SU-DHL-6 (cell line): ENCODE data around the gene GRHL3.

Experiments used
- H2AFZ ChIP-seq: fragments of 200-600 bp; sonication (generic); 2 replicates; pipeline ENCODE4 v1.6.1; 2014; ENCODE audit warnings: low read depth, mild to moderate bottlenecking, moderate library complexity, mixed read lengths, antibody characterized with exemption, low read length; ENCODE audit not compliant: severe bottlenecking
- H3F3A ChIP-seq: fragments of 200-600 bp; shearing (Covaris generic); 2 replicates; pipeline ENCODE4 v1.6.0; 2016; ENCODE audit warnings: antibody characterized with exemption, mild to moderate bottlenecking; ENCODE audit not compliant: insufficient read depth
- H3K27ac ChIP-seq: fragments of 200-600 bp; sonication (generic); 2 replicates; pipeline ENCODE4 v1.5.1; 2016; ENCODE audit warnings: low read depth, mild to moderate bottlenecking, low read length, moderate library complexity, mixed read lengths
- H3K27me3 ChIP-seq: fragments of 200-600 bp; sonication (generic), shearing (Covaris generic); 2 replicates; pipeline ENCODE4 v1.6.0; 2014; ENCODE audit warnings: mild to moderate bottlenecking, low read length
- H3K36me3 ChIP-seq: fragments of 200-600 bp; sonication (generic); 2 replicates; pipeline ENCODE4 v1.6.1; 2014; ENCODE audit warnings: mild to moderate bottlenecking, low read length, mixed read lengths
- H3K4me2 ChIP-seq: fragments of 300-600, 200-600 bp; shearing (Covaris generic), sonication (generic); 2 replicates; pipeline ENCODE4 v1.6.0; 2014; ENCODE audit warnings: low read length, low read depth, mild to moderate bottlenecking; ENCODE audit not compliant: poor library complexity, severe bottlenecking
- H3K4me3 ChIP-seq: fragments of 200-600 bp; sonication (generic); 2 replicates; pipeline ENCODE4 v1.5.1; 2014; ENCODE audit warnings: antibody characterized with exemption, low read length, mild to moderate bottlenecking, mixed read lengths; ENCODE audit not compliant: insufficient read depth, poor library complexity, severe bottlenecking
- H3K79me2 ChIP-seq: fragments of 200-600 bp; sonication (generic); 2 replicates; pipeline ENCODE4 v1.6.1; 2014; ENCODE audit warnings: mild to moderate bottlenecking, low read length, moderate library complexity; ENCODE audit not compliant: insufficient read depth
- H3K9ac ChIP-seq: fragments of 200-600 bp; sonication (generic); 2 replicates; pipeline ENCODE4 v1.7.0; 2014; ENCODE audit warnings: mild to moderate bottlenecking, low read length
- H3K9me2 ChIP-seq: fragments of 200-600 bp; sonication (generic); replicated peaks from 2 replicates; pipeline ENCODE4 v1.6.1; 2014; ENCODE audit warnings: low read length; ENCODE audit not compliant: insufficient read depth
- H3K9me3 ChIP-seq: fragments of 200-600 bp; sonication (generic); 2 replicates; pipeline ENCODE4 v1.6.1; 2014; ENCODE audit warnings: low read length, mixed read lengths; ENCODE audit not compliant: insufficient read depth
- H4K20me1 ChIP-seq: fragments of 200-600 bp; sonication (generic); 2 replicates; pipeline ENCODE4 v1.6.1; 2014; ENCODE audit warnings: low read depth, mild to moderate bottlenecking, antibody characterized with exemption, low read length, moderate library complexity, mixed read lengths
- EZH2phosphoT487 ChIP-seq: fragments of 200-600 bp; sonication (generic), shearing (Covaris generic); conservative IDR thresholded peaks from 2 replicates; pipeline ENCODE4 v1.6.1; 2018; ENCODE audit warnings: mild to moderate bottlenecking, antibody characterized with exemption, low read length, moderate library complexity, mixed read lengths
- TF ChIP-seq, protein P1 (sequence below): fragments of 200-600 bp; sonication (generic); IDR thresholded peaks from one replicate; pipeline ENCODE4 v1.5.1; 2017; ENCODE audit warnings: antibody characterized with exemption, mild to moderate bottlenecking, low read length, moderate library complexity; ENCODE audit not compliant: insufficient read depth, poor library complexity, severe bottlenecking

GRHL3 gene

DNA sequence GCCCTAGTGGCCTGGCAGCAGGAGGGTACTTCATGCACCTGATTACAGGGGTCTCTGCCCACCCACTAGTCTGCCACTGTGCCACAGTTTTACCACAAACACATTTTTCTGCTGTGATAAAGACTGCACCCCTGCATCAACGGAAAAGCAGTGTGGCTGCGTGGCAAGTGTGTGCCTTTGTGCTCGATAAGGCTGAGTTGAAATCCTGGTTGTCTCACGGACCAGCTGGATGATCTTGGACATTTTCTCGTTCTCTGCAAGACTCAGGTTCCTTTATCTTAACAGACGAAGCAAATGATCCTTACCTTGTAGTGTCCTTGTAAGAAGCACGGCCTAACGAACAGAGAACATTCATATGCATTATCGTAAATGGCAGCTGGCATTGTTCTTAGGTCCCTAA lies 10.2 kb downstream of the GRHL3 start:
- Histone ChIP-seq H3K79me2 (no peaks in the 10 kb centered on the region), H3K9me3 (no peaks in the 10 kb centered on the region), H3K27ac (no peak overlapping the region), H3F3A (no peaks in the 10 kb centered on the region), H3K36me3 (no peaks in the 10 kb centered on the region), H3K4me3 (no peak overlapping the region), H3K9ac (no peak overlapping the region), H2AFZ (no peak overlapping the region), H4K20me1 (no peaks in the 10 kb centered on the region), H3K27me3 (no peaks in the 10 kb centered on the region), H3K9me2 (no peaks in the 10 kb centered on the region), H3K4me2 (no peak overlapping the region)
- no peak for TF ChIP-seq EZH2phosphoT487
- TF ChIP-seq, protein P1, sequence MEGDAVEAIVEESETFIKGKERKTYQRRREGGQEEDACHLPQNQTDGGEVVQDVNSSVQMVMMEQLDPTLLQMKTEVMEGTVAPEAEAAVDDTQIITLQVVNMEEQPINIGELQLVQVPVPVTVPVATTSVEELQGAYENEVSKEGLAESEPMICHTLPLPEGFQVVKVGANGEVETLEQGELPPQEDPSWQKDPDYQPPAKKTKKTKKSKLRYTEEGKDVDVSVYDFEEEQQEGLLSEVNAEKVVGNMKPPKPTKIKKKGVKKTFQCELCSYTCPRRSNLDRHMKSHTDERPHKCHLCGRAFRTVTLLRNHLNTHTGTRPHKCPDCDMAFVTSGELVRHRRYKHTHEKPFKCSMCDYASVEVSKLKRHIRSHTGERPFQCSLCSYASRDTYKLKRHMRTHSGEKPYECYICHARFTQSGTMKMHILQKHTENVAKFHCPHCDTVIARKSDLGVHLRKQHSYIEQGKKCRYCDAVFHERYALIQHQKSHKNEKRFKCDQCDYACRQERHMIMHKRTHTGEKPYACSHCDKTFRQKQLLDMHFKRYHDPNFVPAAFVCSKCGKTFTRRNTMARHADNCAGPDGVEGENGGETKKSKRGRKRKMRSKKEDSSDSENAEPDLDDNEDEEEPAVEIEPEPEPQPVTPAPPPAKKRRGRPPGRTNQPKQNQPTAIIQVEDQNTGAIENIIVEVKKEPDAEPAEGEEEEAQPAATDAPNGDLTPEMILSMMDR: no peak

DNA sequence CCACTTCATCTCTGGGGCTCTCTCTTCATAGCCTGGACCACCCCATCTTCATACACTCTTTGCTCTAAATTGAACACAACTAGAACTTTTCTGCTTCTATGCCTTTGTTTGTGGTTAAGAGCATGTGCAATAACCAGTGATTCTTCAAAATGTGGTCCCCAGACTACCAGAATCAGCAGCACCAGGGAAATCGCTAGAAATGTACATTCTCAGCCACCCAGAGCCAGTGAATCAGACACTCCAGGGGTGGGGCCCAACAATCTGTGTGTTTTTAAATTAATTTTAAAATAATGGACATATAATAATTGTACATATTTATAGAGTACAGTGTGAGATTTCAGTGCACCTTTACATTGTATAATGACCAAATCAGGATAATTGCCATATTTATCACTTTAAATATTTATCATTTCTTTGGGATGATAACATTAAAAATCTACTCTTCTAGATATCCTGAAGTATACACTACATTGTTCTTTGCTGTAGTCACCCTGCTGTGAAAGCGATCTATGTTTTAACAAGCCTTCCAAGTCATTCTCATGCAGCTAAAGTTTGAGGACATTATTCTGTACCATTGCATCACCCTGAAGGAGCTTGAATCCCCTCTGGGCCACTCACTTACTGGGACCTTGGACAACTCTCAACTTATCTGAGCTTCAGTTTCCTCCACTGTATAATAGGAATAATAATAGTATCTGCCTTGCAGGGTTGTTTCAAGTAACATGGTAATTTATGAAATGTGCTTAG lies 10.8 kb downstream of the GRHL3 start:
- no peak overlapping the region for H3K4me2 ChIP-seq
- H4K20me1 ChIP-seq: no peaks in the 10 kb centered on the region
- no peaks in the 10 kb centered on the region for H3K27me3 ChIP-seq
- no peak overlapping the region for H2AFZ ChIP-seq
- no peaks in the 10 kb centered on the region for H3K79me2 ChIP-seq
- H3K9me3 ChIP-seq: no peaks in the 10 kb centered on the region
- H3K9ac ChIP-seq: no peak overlapping the region
- no peaks in the 10 kb centered on the region for H3K9me2 ChIP-seq
- no peaks in the 10 kb centered on the region for H3K36me3 ChIP-seq
- no peaks in the 10 kb centered on the region for H3F3A ChIP-seq
- H3K4me3 ChIP-seq: no peak overlapping the region
- no peak overlapping the region for H3K27ac ChIP-seq
- TF ChIP-seq, protein P1: no peak
- no peak for TF ChIP-seq EZH2phosphoT487

DNA sequence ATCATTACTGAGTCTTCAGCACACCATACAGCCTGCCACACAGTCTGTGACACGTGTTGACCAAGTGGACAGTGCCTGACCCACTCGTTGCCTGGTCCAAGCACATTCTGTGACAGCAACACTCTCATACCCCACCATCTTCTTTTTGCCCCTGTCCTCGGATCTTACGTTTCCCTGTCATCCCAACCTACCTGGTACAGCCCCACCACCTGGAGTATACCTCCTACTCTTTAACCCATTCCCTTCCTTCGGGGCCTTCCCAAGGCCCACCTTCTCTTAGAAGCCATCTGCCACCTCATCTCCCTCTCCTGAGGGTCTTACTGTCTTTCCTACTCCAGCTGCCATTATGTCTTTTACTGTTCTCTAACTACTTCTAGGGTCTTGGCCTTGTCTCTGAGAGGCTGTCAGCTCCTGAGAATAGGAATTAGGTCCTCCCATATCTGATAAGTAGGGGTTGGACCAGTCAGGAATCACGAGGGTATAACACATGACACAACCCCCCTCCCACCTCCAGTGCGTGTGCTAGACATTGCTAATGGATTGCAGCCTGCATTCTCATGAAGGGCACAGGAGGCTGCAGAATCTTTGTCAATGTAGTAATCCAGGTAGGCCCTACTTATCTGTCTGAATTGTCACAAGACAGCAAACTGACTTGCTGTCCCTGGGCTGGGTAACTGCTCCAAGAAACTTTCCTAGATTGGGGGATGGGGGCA lies 13.0 kb downstream of the GRHL3 start:
- Histone ChIP-seq H3K27me3 (no peaks in the 10 kb centered on the region), H3K4me3 (no peak overlapping the region), H3K9me2 (no peaks in the 10 kb centered on the region), H4K20me1 (no peaks in the 10 kb centered on the region), H3F3A (no peaks in the 10 kb centered on the region), H3K36me3 (no peaks in the 10 kb centered on the region), H2AFZ (no peak overlapping the region), H3K27ac (no peak overlapping the region), H3K9ac (no peak overlapping the region), H3K79me2 (no peaks in the 10 kb centered on the region), H3K9me3 (no peaks in the 10 kb centered on the region), H3K4me2 (no peak overlapping the region)
- no peak for TF ChIP-seq EZH2phosphoT487
- TF ChIP-seq, protein P1: no peak
